ENCODE data around the gene WASHC3.
"Not testable (repeated sequence)": the region's sequence is repeated elsewhere in the genome, so short reads cannot be mapped to it uniquely, and the experiment has no call there.

WASHC3 gene

DNA sequence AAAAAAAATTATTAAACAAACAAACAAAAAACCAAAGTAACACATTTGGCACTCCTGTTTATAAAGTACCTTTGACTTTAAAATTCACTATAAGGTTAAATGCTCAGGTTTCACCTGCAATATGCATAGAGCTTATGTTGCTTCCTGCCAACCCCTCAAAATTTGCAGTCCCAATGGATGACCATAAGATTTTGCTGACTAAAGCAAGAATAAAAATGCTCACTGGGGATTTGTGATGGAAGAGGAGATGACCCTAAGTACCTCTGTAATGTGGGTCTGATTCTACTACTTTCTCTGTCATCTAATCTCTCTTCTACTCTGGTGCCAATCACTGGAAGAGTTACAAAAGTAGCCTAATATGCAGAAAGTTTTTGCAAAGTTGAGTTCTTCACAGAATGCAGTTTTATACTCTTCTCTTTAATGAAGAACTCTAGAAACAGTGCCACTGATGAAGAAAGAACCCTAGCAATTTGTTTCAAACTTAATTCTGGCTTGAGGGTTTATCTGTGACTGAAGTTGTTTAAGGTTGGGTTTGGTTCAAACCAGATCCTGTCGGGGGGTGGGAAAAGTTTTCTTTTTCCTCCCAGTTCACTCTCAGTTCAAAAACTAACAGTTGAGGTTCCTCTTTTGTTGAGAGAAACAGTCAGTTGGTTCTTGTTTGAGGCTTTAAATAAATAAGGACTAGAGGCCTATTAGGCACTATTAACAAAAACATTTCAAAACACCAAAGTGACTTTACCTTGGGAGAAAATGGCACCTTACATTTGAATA lies 10.9 kb downstream of the WASHC3 start:
- no peak for DNase-seq

GRCh38 chr12:102043928-102044327 lies 17.9 kb downstream of the WASHC3 start:
- no peak for DNase-seq

GRCh38 chr12:102033991-102034745 lies 27.6 kb downstream of the WASHC3 start:
- no peak for DNase-seq

- DNase-seq: no peak
Observed at GRCh38 chr12:102031852-102032251, 29.9 kb downstream of the WASHC3 start.

DNA sequence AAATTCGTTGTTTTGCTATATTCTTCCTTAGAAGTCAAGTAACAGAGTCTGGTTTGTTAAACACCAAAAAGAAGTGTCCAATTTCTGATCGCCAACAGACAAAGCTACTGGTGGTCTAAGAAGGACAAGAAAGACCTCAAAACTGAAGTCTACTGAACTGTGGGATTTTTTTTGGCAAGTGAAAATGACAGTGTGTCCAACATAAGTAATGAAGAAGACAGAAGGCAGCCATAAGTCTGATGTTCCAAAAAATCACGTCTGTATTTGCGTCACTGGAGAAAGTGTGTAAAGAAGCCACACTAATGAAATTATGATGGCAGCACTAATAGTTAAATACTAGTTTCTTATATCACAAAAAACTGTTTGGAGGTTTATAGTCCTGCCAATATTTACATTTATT lies 32.6 kb downstream of the WASHC3 start:
- no peak for DNase-seq

DNA sequence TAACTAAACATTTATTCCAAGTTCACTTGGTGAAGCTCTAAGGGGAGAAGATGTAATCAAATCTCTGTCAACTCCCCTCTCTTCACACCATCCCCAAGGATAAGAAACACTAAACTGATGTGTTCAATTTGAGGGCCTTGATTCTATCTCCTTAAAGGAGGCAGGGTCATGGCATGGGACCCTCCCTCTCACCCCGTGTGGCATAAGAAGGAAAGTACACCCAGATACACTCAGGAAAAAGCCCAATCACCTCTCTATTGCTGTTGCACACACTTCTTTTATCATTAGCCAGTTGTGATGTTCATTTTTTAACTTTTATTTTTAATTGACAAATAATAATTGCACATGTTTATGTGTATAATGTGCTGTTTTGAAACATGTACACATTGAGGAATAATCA lies 35.1 kb downstream of the WASHC3 start:
- DNase-seq: no peak

GRCh38 chr12:102024765-102025164 lies 37.0 kb downstream of the WASHC3 start:
- no peak for DNase-seq

- DNase-seq: no peak
Observed at GRCh38 chr12:102023343-102023930, 38.4 kb downstream of the WASHC3 start.

GRCh38 chr12:102022286-102022685 lies 39.5 kb downstream of the WASHC3 start:
- no peak for DNase-seq

- no peak for DNase-seq
Observed at GRCh38 chr12:102021540-102022246, 40.1 kb downstream of the WASHC3 start.

- DNase-seq: not testable (repeated sequence)
Observed at GRCh38 chr12:102018607-102019006, 43.2 kb downstream of the WASHC3 start.

- no peak for DNase-seq
Observed at GRCh38 chr12:102016472-102016871, 45.3 kb downstream of the WASHC3 start.

DNA sequence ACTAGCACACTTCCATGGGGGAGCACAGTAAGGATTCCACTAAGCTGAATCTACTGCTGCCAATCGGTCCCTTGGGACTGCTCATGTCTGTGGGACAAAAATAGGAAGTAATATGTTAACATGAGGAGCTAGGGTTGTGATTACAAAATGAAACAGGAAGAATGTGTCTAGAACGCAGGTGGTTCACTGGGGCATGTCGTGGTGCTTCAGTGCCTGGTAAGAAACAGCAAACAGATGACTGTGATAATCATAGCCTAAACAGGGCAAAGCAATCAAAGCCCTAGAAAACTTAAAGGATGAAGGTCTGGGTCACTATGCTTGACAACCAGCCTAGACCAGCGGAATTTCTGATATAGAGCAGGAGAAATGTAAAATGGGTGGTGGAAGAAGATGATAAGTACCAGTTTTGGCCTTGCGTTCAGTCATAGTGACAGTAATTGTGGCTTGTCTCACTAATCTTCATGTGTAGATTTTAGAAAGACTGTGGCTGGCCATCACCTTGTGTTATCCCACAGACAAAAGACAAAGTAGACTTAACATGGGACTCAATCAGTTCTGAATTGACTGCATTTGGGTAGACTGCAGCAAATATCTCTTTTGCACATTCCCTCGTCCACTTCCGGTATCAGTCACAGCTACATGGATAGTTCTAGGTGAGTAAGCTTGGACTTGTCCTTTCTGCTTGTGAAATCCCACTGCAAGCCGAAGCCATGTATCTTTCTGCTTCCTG lies 51.4 kb downstream of the WASHC3 start:
- DNase-seq: no peak

- DNase-seq: no peak
Observed at GRCh38 chr12:102009796-102010195, 52.0 kb downstream of the WASHC3 start.

DNA sequence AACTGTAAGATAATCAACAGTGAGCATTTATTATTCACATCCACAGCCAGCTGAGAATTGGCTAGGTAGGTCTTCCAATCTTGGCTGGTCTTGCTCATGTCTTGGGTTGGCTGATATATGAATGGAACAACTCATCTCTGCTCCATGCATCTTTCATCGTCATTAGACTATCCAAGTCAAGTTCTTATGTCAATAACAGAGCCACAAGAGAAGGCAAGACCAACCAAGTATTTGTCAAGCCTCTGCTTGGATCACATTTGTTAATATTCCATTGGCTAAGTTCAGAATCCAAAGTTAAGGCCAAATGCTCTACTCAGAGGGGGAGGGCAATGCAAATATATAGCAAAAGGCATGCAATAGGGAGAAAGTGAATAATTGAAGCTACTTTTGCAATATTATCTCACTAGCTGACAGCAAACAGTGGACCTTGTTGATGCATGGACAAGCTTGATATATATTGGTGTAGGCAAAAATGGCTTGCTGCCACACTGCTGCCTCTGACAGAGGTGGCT lies 53.1 kb downstream of the WASHC3 start:
- no peak for DNase-seq

DNA sequence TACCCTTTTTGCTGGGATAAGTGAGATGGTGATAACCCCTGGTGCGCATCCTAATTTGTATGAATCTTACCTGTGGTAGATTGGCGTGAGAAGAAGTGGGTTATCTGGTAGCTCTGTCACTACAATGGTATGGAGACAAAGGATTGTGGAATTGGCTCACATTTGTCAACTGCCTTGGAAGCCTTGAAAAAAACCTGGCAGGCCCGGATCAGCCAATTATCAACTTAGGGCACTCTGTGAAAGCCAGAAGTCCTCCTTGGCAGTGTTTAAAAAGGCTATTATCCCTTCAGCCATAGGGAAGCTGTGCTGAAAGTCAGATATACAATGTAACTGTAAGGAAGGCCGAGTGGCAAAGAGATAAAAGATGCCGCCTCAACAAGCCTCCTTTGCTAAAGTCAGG lies 56.5 kb downstream of the WASHC3 start:
- DNase-seq: no peak

- DNase-seq: no peak
Observed at GRCh38 chr12:101997102-101997501, 64.7 kb downstream of the WASHC3 start.

DNA sequence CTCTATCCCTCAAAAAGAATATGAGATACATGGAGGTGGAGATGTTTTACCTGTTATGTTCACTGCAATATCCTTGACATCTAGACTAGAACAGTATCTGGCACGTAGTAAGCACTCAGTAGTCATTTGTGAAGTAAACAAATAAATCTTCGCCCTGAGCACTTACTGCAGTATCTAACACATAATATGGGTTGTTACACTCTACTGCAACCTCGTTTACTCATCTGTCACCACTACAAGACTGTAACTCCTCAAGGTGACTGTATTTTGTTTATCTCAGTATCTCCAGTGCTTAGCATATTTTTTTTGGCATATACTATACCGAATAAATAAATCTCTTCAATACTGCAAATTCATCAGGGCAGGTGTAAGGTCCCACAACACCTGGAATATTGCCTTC lies 66.1 kb downstream of the WASHC3 start:
- DNase-seq: no peak

DNA sequence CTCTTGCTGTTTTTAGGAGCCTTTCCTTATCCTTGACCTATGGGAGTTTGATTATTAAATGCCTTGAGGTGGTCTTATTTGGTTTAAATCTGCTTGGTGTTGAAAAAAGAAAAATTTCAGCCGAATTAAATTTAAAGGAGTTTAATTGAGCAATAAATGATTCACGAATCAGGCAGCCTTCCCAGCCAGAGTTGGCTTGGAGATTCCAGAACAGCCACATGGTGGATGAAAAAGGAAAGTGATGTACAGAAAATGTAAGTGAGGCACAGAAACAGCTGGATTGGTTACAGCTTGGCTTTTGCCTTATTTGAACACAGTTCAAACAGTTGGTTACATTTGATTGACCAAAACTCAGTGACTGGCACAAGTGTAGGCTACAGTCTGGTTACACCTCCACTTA lies 69.7 kb downstream of the WASHC3 start:
- DNase-seq: no peak

DNA sequence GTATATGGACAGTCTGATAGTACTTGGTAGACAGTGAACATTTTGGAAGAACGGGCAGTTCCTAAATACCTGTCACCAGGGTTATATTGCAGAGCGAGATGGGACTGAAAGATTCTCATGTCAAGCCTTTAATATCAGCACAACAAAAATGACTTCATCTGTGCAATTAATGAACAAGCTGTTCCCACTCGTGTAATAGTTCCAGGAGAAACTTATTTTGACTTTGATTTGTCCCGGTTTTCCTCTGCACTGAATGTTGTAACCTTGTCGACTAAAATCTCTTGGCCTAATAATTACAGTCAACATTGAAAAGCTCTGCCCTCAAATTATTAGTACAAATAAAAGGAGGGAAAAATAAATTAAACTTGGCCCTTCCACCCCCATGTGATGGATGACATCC lies 79.5 kb downstream of the WASHC3 start:
- DNase-seq: no peak

DNA sequence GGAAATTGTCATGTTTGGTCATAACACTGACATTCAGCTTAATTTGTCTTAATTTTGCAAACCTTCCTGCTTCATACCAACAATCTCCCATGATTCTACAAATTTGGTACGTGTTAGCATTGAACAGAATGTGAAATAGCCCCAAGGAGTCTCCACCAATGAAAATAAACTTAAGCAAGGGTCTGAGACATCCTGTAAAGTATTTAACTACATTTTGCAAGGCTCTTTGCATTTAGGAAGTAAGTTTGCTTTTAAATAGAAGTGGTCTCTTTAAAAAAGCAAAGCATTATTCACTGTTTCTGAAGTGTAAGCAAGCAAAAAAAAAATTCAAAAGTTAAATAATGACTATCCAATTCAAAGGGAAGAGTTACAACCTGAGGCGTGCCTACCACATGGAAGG lies 79.9 kb downstream of the WASHC3 start:
- DNase-seq: no peak

GRCh38 chr12:101968770-101969169 lies 93.0 kb downstream of the WASHC3 start:
- DNase-seq: no peak
